ENCODE results near the gene EFHC1. TPM values are rescaled to one million over a fixed set of nuclear protein-coding genes. Genes with fewer than 3 reads are reported as not detected.

The EFHC1 gene
- total RNA-seq, 4 donors from 2014 or later: 17.1 to 28.4 (median 19.5) TPM

DNA sequence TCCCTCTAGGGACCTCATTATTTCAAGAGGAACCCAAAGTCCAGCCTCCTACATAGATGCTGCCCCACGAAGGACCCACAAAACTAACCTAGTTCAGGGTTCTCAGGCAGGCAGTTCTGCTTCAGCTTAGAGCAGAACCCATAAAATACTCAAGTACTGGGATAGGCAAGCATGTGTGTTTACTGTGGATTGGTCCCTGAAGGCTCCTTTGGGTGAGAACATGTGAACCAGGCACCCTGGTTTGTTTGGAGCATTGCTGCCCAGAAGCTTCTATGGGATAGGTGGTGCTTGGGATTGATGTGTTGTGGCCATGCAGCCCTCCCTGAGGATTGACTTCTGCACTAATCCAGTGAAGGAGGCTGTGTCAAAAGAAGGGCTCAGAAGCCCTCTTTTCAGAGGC, 14.9 kb upstream of the EFHC1 start:
- no peak overlapping the region for H3K4me3 ChIP-seq
- DNase-seq: no peak
- intact Hi-C loops (cut with DNase I; ENCODE audit: low total_unique reads): no loop called here
- no peak overlapping the region for H3K27ac ChIP-seq
- peaks cover 0 to 9% (median 2%) of the 10 kb centered on the region in 4 donors for H3K36me3 ChIP-seq
- H3K4me1 ChIP-seq: peaks cover 0 to 23% (median 17%) of the 10 kb centered on the region in 4 donors
- no peaks in the 10 kb centered on the region for H3K27me3 ChIP-seq
- in situ Hi-C loops (cut with MboI; ENCODE audit: low pct_ligation_motif_present in 1 of 4, low pct_unique_long_range_greater_than_20kb in 1 of 4, low sequenced_read_pairs in 3 of 4): loop anchor here in 1 of 4 donors (25.0 kb wide), 1 partner anchor 118 kb away; the partner anchor contains the start of gene MCM3
- 85% methylated on average over 1 of the region's 1 CpG; no CpG with 5 or more reads in 1 of the 2 donors for WGBS, 2 donors (ENCODE audit: low coverage in 1 of 2)
- no peaks in the 10 kb centered on the region for H3K9me3 ChIP-seq
- TF ChIP-seq CTCF (IDR thresholded peaks at IDR 0.05) (no peak), POLR2A (IDR thresholded peaks at IDR 0.05) (no peak), POLR2AphosphoS5 (IDR thresholded peaks at IDR 0.05) (no peak), EP300 (IDR thresholded peaks at IDR 0.05; ENCODE audit: low read depth) (no peak)

- peaks cover 0 to 9% (median 2%) of the 10 kb centered on the region in 4 donors for H3K36me3 ChIP-seq
- no peak for DNase-seq
- intact Hi-C loops (cut with DNase I; ENCODE audit: low total_unique reads): no loop called here
These were observed 12.7 kb upstream of the EFHC1 start for GRCh38 chr6:52407467-52407866.

GRCh38 chr6:52409499-52409898, 10.6 kb upstream of the EFHC1 start:
- TF ChIP-seq EP300 (IDR thresholded peaks at IDR 0.05; ENCODE audit: low read depth) (no peak), POLR2A (IDR thresholded peaks at IDR 0.05) (no peak), CTCF (IDR thresholded peaks at IDR 0.05) (no peak), POLR2AphosphoS5 (IDR thresholded peaks at IDR 0.05) (no peak)
- Histone ChIP-seq H3K4me3 (no peak overlapping the region), H3K27me3 (no peaks in the 10 kb centered on the region), H3K27ac (no peak overlapping the region), H3K36me3 (peaks cover 0 to 2% (median 0%) of the 10 kb centered on the region in 4 donors), H3K4me1 (peaks cover 0 to 7% (median 0%) of the 10 kb centered on the region in 4 donors), H3K9me3 (no peaks in the 10 kb centered on the region)
- no peak for DNase-seq
- 72 to 78% methylated on average over 1 of the region's 1 CpG for WGBS, 2 donors (ENCODE audit: low coverage in 1 of 2)
- intact Hi-C loops (cut with DNase I; ENCODE audit: low total_unique reads) (no loop called here), in situ Hi-C loops (cut with MboI; ENCODE audit: low pct_ligation_motif_present in 1 of 4, low pct_unique_long_range_greater_than_20kb in 1 of 4, low sequenced_read_pairs in 3 of 4) (loop anchor here in 1 of 4 donors (25.0 kb wide), 1 partner anchor 122 kb away; the partner anchor contains the start of gene MCM3)

More at GRCh38 chr6:52407467-52407866, 12.7 kb upstream of the EFHC1 start:
- TF ChIP-seq CTCF (IDR thresholded peaks at IDR 0.05) (peak in 4 of 5 experiments; percentile 16 to 34 (median 21)), POLR2AphosphoS5 (IDR thresholded peaks at IDR 0.05) (no peak), POLR2A (IDR thresholded peaks at IDR 0.05) (no peak)
- H3K4me3 ChIP-seq: no peak overlapping the region
- H3K27ac ChIP-seq: no peak overlapping the region
- H3K9me3 ChIP-seq: no peaks in the 10 kb centered on the region
- in situ Hi-C loops (cut with MboI; ENCODE audit: low pct_ligation_motif_present in 1 of 4, low pct_unique_long_range_greater_than_20kb in 1 of 4, low sequenced_read_pairs in 3 of 4): loop anchor here in 1 of 4 donors (25.0 kb wide), 1 partner anchor 120 kb away; the partner anchor contains the start of gene MCM3
- no peaks in the 10 kb centered on the region for H3K27me3 ChIP-seq
- H3K4me1 ChIP-seq: peaks cover 0 to 17% (median 12%) of the 10 kb centered on the region in 4 donors

- peaks cover 0 to 7% (median 0%) of the 10 kb centered on the region in 4 donors for H3K4me1 ChIP-seq
- in situ Hi-C loops (cut with MboI; ENCODE audit: low pct_ligation_motif_present in 1 of 4, low pct_unique_long_range_greater_than_20kb in 1 of 4, low sequenced_read_pairs in 3 of 4): loop anchor here in 2 of 4 donors (10.0 to 25.0 kb wide), 2 partner anchors 124 to 184 kb away; partner anchors contain the start of gene MCM3 (in 1 of the 2)
- H3K27ac ChIP-seq: peak overlapping the region in 1 of 4 donors; percentile 29
- H3K27me3 ChIP-seq: no peaks in the 10 kb centered on the region
- no peak for DNase-seq
- no peaks in the 10 kb centered on the region for H3K9me3 ChIP-seq
- H3K4me3 ChIP-seq: no peak overlapping the region
- H3K36me3 ChIP-seq: no peaks in the 10 kb centered on the region
- TF ChIP-seq POLR2AphosphoS5 (IDR thresholded peaks at IDR 0.05) (peak in 1 of 3 donors; percentile 45), POLR2A (IDR thresholded peaks at IDR 0.05) (no peak)
- intact Hi-C loops (cut with DNase I; ENCODE audit: low total_unique reads): no loop called here
These were observed 9.2 kb upstream of the EFHC1 start for GRCh38 chr6:52410979-52411378.

Measured in transverse colon (tissue), 4 donors.